Chondrocyte (in vitro differentiated cells): ENCODE results near the gene GZMA. TPM values are rescaled to one million over a fixed set of nuclear protein-coding genes. Genes with fewer than 3 reads are reported as not detected.

Source experiments
- DNase-seq: peaks from one replicate; pipeline ENCODE4 v3.0.0; 2021; ENCODE audit warnings: mixed read lengths, low spot score
- H3K27ac Mint-ChIP-seq: one replicate; pipeline ENCODE4 v1.8.0; 2021; ENCODE audit warnings: mild to moderate bottlenecking, moderate library complexity, mixed read lengths; ENCODE audit not compliant: unreplicated experiment
- H3K27me3 Mint-ChIP-seq: 2 replicates; pipeline ENCODE4 v1.8.0; 2021; ENCODE audit warnings: low read depth, mixed read lengths
- H3K36me3 Mint-ChIP-seq: 2 replicates; pipeline ENCODE4 v1.8.0; 2021; ENCODE audit warnings: low read depth, mixed read lengths
- H3K4me1 Mint-ChIP-seq: 2 replicates; pipeline ENCODE4 v1.8.0; 2021; ENCODE audit warnings: low read depth, mild to moderate bottlenecking, mixed read lengths
- H3K4me3 Mint-ChIP-seq: one replicate; pipeline ENCODE4 v1.8.0; 2021; ENCODE audit warnings: mild to moderate bottlenecking, moderate library complexity, mixed read lengths; ENCODE audit not compliant: unreplicated experiment
- H3K9me3 Mint-ChIP-seq: 2 replicates; pipeline ENCODE4 v1.8.0; 2021; ENCODE audit warnings: low read depth, mixed read lengths
- long read RNA-seq: library from polyadenylated mRNA; stranded (forward); transcript quantifications from one replicate; pipeline ENCODE4 v2.0.0, GENCODE V29; 2021
- total RNA-seq: library from RNA; stranded (reverse); gene quantifications from 3 replicates; pipeline ENCODE4 v1.2.1, GENCODE V29; 2021
- TF ChIP-seq, protein P1 (sequence below): fragments of 200-600 bp; sonication (generic); IDR thresholded peaks from 2 replicates; pipeline ENCODE4 v1.5.0; 2021; ENCODE audit warnings: antibody characterized with exemption, mild to moderate bottlenecking, moderate library complexity

The GZMA gene
- not detected in 3 replicates for total RNA-seq
- long read RNA-seq: 0 reads

DNA sequence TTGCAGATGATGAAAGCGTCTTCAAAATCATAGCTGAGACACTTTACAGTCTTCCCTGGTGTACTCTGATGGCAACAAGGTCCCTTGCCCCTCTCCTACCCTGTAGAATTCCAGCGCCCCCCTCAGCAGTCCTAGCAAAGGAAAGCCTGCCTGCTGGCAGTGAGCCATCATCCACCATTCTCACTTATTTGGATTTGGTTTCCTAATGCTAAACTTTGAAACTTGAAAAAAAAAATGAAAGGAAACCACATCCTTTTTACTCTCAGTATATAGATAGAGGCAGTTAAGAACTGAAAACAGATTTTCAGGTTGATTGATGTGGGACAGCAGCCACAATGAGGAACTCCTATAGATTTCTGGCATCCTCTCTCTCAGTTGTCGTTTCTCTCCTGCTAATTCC, at the start of gene GZMA:
Gene GZMA (plus strand): TSS at position 299 of the 400 bp plus-strand sequence. CDS start 37 bp downstream, at position 336.
- Mint-ChIP-seq H3K27me3 (peaks cover 25% of the 10 kb centered on the region), H3K4me1 (no peaks in the 10 kb centered on the region), H3K36me3 (peaks cover 6% of the 10 kb centered on the region), H3K4me3 (no peak within 1 kb of the TSS), H3K27ac (no peak within 1 kb of the TSS), H3K9me3 (peaks cover 20% of the 10 kb centered on the region)
- no peak for DNase-seq
- TF ChIP-seq, protein P1, sequence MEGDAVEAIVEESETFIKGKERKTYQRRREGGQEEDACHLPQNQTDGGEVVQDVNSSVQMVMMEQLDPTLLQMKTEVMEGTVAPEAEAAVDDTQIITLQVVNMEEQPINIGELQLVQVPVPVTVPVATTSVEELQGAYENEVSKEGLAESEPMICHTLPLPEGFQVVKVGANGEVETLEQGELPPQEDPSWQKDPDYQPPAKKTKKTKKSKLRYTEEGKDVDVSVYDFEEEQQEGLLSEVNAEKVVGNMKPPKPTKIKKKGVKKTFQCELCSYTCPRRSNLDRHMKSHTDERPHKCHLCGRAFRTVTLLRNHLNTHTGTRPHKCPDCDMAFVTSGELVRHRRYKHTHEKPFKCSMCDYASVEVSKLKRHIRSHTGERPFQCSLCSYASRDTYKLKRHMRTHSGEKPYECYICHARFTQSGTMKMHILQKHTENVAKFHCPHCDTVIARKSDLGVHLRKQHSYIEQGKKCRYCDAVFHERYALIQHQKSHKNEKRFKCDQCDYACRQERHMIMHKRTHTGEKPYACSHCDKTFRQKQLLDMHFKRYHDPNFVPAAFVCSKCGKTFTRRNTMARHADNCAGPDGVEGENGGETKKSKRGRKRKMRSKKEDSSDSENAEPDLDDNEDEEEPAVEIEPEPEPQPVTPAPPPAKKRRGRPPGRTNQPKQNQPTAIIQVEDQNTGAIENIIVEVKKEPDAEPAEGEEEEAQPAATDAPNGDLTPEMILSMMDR: no peak

- Mint-ChIP-seq H3K4me3 (no peak overlapping the region), H3K9me3 (peaks cover 25% of the 10 kb centered on the region), H3K27me3 (peaks cover 5% of the 10 kb centered on the region), H3K4me1 (no peaks in the 10 kb centered on the region), H3K27ac (no peak overlapping the region), H3K36me3 (peaks cover 4% of the 10 kb centered on the region)
- no peak for DNase-seq
- TF ChIP-seq, protein P1: no peak
Observed at GRCh38 chr5:55055183-55055582, 47.3 kb upstream of the GZMA start.

DNA sequence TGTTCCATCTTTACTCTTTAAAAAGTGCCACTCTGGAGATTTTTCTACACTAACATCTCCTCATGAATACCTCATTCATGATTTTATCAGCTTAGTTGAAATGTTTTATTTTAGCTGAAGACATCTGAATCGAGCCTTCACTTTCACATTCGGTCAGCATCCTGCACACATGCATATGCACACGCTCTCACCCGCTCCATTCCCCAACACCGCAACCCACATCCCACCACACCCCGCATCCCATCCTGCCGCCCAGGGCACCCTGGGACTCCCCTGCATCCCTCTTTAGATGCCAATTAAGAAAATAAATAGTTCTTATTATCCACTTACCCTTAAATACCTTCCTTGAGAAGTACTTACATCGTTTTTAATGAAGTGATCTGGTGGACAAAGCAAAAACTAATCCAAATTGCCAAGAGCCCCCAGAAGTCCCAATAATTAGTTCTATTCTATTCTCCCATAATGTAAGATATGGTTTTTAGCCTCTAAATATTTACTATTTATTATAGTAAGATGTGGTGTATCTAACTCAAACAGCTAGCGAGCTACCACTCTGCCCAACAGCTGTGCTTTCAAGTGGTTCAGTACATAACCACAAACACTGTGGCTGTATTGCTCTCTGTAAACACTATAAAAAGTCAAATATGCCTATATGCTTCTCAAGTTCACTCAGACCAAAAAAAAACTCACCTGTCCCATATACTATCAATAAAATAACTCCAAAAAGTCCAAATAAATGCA, 40.2 kb upstream of the GZMA start:
- H3K36me3 Mint-ChIP-seq: no peaks in the 10 kb centered on the region
- peaks cover 4% of the 10 kb centered on the region for H3K27me3 Mint-ChIP-seq
- H3K4me1 Mint-ChIP-seq: peaks cover 7% of the 10 kb centered on the region
- H3K4me3 Mint-ChIP-seq: no peak overlapping the region
- TF ChIP-seq, protein P1: no peak
- H3K9me3 Mint-ChIP-seq: peaks cover 2% of the 10 kb centered on the region
- no peak for DNase-seq
- no peak overlapping the region for H3K27ac Mint-ChIP-seq

GRCh38 chr5:55063220-55063863, 39.1 kb upstream of the GZMA start:
- Mint-ChIP-seq H3K27ac (no peak overlapping the region), H3K4me1 (peaks cover 7% of the 10 kb centered on the region), H3K9me3 (peaks cover 2% of the 10 kb centered on the region), H3K36me3 (no peaks in the 10 kb centered on the region), H3K4me3 (no peak overlapping the region), H3K27me3 (peaks cover 4% of the 10 kb centered on the region)
- TF ChIP-seq, protein P1: no peak
- DNase-seq: no peak

DNA sequence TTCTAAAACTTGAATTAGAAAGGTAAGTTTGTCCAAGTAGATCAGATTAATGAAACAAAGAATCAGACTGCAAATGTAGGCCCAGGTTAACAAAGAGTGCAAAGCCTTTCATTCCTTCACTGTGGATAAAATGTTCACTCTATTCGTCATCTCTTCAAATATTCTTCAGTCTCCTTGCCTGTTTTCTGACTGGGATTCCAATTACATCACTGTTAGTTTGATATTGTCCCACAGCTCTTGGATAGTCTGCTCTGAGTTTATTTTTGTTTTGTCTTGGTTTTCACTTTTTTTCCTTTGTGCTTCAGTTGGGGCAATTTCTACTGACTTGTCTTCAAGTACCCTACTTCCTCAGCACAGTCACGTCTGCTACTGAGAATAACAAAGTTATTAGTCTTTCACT, 38.5 kb upstream of the GZMA start:
- Mint-ChIP-seq H3K36me3 (no peaks in the 10 kb centered on the region), H3K4me1 (peaks cover 7% of the 10 kb centered on the region), H3K27me3 (peaks cover 2% of the 10 kb centered on the region), H3K27ac (no peak overlapping the region), H3K4me3 (no peak overlapping the region), H3K9me3 (peaks cover 2% of the 10 kb centered on the region)
- TF ChIP-seq, protein P1: no peak
- no peak for DNase-seq
